GM06990 (cell line): ENCODE results near the gene ZNF511.

ENCODE experiments used
- DNase-seq: peaks from one replicate; pipeline ENCODE4 v3.0.0-alpha.2; 2011; ENCODE audit not compliant: insufficient read length; ENCODE audit errors: extremely low read depth
- H3K27me3 ChIP-seq: replicated peaks from 2 replicates; pipeline ENCODE4 v1.6.0; 2011; ENCODE audit warnings: low read length; ENCODE audit not compliant: control insufficient read depth, insufficient read depth
- H3K36me3 ChIP-seq: 2 replicates; pipeline ENCODE4 v1.5.1; 2011; ENCODE audit warnings: low read length; ENCODE audit not compliant: control insufficient read depth, insufficient read depth
- H3K4me3 ChIP-seq: replicated peaks from 2 replicates; pipeline ENCODE4 v1.5.1; 2011; ENCODE audit warnings: low read depth, mild to moderate bottlenecking, control low read depth, low read length
- CTCF ChIP-seq: IDR thresholded peaks from 2 replicates; pipeline ENCODE4 v1.5.1; 2011; ENCODE audit warnings: low read length, control low read depth, mild to moderate bottlenecking, inconsistent platforms; ENCODE audit not compliant: insufficient read depth, poor library complexity, severe bottlenecking

ZNF511 gene

GRCh38 chr10:133324198-133324792 lies 15.6 kb downstream of the ZNF511 start:
- no peak for TF ChIP-seq CTCF
- Histone ChIP-seq H3K27me3 (no peaks in the 10 kb centered on the region; the same call in 1 of the 2 replicates), H3K36me3 (no peaks in the 10 kb centered on the region), H3K4me3 (no peak overlapping the region)
- no peak for DNase-seq

- no peaks in the 10 kb centered on the region; the same call in 1 of the 2 replicates for H3K27me3 ChIP-seq
- no peak for DNase-seq
- no peak overlapping the region for H3K4me3 ChIP-seq
- H3K36me3 ChIP-seq = no peaks in the 10 kb centered on the region
- TF ChIP-seq CTCF = no peak
Observed at GRCh38 chr10:133324857-133325260, 16.1 kb downstream of the ZNF511 start.

- DNase-seq = no peak
- Histone ChIP-seq H3K27me3 (no peaks in the 10 kb centered on the region; the same call in 1 of the 2 replicates), H3K36me3 (no peaks in the 10 kb centered on the region), H3K4me3 (no peak overlapping the region; the same call in 1 of the 2 replicates)
- no peak for TF ChIP-seq CTCF
Observed at GRCh38 chr10:133325440-133326222, 16.9 kb downstream of the ZNF511 start.

- Histone ChIP-seq H3K27me3 (no peaks in the 10 kb centered on the region; the same call in 1 of the 2 replicates), H3K36me3 (no peaks in the 10 kb centered on the region), H3K4me3 (no peak overlapping the region)
- DNase-seq = no peak
- TF ChIP-seq CTCF = no peak
Observed at GRCh38 chr10:133326223-133326551, 17.5 kb downstream of the ZNF511 start.

- TF ChIP-seq CTCF = no peak
Observed at GRCh38 chr10:133326745-133327650, 18.3 kb downstream of the ZNF511 start.

More at GRCh38 chr10:133326745-133327650, 18.3 kb downstream of the ZNF511 start:
- Histone ChIP-seq H3K27me3 (no peaks in the 10 kb centered on the region; the same call in 1 of the 2 replicates), H3K4me3 (no peak overlapping the region), H3K36me3 (no peaks in the 10 kb centered on the region)
- no peak for DNase-seq
